ENCODE results near the gene CAPN15. TPM values are rescaled to one million over a fixed set of nuclear protein-coding genes. Genes with fewer than 3 reads are reported as not detected.

CAPN15 gene
- total RNA-seq, 1 donor from 2014 or later: 39.0 TPM

DNA sequence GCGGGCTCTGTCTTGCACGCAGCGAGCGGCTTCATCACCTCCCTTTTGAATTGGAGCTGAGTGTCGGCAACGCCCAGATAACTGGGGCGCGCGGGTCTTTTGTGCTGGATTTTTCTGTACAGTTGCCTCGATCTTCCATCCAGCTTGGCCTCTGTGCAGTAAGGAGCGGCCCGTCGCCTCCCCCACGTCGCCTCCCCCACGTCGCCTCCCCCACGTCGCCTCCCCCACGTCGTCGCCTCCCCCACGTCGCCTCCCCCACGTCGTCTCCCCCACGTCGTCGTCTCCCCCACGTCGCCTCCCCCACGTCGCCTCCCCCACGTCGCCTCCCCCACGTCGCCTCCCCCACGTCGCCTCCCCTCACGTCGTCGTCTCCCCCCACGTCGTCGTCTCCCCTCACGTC, 17.0 kb downstream of the CAPN15 start:
- no peak for DNase-seq (ENCODE audit: low read depth, low spot score)

DNA sequence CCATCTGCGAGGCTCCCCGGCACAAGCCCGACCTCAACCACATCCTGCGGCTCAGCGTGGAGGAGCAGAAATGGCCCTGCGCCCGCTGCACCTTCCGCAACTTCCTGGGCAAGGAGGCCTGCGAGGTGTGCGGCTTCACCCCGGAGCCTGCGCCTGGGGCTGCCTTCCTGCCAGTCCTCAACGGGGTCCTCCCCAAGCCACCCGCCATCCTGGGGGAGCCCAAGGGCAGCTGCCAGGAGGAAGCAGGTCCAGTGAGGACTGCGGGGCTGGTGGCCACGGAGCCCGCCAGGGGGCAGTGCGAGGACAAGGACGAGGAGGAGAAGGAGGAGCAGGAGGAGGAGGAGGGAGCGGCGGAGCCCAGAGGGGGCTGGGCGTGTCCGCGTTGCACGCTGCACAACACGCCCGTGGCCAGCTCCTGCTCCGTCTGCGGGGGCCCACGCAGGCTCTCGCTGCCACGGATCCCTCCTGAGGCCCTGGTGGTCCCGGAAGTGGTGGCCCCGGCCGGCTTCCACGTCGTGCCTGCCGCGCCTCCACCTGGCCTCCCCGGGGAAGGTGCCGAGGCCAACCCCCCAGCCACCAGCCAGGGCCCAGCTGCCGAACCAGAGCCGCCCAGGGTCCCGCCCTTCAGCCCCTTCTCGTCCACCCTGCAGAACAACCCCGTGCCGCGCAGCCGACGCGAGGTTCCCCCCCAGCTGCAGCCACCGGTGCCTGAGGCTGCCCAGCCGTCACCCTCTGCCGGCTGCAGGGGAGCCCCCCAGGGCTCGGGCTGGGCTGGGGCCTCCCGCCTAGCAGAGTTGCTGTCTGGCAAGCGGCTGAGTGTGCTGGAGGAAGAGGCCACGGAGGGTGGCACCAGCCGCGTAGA, 19.6 kb downstream of the CAPN15 start:
- DNase-seq (ENCODE audit: low read depth, low spot score): no peak

DNA sequence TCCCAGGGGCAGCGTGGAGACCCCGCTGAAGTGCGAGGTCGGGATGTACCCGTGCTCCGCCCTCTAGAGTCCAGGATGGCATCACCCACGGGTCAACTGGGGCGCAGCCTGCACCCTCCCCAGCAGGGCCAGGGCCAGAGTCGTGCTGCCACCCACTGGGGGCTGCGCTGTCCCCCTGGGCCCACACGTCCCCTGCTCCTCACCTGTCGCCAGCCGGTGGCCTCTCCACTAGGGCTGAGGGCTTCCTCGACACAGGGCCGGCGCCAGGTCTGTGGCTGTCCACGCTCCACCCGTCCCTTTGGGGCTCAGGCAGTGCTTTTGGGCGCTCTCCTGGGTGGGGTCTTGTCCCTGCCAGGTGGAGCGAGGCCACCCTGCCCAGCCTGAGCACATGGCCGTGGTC, 21.1 kb downstream of the CAPN15 start:
- no peak for DNase-seq (ENCODE audit: low read depth, low spot score)

DNA sequence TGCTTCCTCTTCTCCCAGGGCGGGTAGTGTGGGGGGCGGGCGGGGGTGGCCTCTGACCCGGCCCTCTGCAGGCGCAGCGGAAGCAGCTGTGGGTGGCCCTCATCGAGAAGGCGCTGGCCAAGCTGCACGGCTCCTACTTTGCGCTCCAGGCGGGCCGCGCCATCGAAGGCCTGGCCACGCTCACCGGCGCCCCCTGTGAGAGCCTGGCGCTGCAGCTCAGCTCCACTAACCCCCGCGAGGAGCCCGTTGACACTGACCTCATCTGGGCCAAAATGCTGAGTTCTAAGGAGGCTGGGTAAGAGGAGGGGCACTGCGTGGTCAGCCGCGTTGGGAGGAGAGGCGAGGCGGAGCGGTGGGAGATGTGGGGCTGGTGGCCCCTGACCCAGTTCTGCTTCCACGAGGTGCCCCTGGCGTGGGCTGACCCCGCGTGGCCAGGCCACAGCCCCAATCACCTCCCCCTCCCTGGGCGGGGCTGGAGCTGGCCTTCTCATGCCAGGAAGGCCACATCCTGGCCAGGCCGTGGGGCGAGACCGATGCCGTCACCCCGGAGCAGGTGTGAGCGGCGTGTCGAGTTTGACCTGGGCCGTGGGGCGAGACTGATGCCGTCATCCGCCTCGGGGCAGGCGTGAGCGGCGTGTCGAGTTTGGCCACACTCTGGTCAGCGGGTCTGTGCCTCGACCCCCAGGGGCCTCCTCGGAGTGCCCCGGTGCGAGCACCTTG, 22.2 kb downstream of the CAPN15 start:
- no peak for DNase-seq (ENCODE audit: low read depth, low spot score)

DNA sequence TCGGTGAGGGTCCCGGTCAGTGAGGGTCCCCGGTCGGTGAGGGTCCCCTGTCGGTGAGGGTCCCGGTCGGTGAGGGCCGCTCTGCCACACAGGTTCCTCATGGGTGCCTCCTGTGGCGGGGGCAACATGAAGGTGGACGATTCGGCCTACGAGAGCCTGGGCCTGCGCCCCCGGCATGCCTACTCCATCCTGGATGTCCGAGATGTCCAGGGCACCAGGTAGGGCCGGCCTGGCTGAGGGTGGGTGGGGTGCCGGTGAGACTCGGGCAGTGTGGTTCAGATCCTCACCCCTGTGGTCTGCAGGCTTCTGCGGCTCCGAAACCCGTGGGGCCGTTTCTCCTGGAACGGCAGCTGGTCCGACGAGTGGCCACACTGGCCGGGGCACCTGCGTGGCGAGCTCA, 23.7 kb downstream of the CAPN15 start:
- DNase-seq (ENCODE audit: low read depth, low spot score): no peak

DNA sequence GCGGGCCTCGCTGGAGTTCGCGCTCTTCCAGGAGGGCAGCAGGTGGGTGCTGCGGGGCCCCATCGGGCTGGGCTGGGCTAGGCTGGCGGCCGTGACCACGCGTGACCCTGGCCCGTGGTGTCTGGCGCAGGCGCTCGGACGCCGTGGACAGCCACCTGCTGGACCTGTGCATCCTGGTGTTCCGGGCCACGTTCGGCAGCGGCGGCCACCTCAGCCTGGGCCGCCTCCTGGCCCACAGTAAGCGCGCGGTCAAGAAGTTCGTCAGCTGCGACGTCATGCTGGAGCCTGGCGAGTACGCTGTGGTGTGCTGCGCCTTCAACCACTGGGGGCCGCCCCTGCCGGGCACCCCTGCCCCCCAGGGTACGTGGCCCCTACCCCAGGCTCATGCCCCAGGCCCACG, 24.7 kb downstream of the CAPN15 start:
- no peak for DNase-seq (ENCODE audit: low read depth, low spot score)

DNA sequence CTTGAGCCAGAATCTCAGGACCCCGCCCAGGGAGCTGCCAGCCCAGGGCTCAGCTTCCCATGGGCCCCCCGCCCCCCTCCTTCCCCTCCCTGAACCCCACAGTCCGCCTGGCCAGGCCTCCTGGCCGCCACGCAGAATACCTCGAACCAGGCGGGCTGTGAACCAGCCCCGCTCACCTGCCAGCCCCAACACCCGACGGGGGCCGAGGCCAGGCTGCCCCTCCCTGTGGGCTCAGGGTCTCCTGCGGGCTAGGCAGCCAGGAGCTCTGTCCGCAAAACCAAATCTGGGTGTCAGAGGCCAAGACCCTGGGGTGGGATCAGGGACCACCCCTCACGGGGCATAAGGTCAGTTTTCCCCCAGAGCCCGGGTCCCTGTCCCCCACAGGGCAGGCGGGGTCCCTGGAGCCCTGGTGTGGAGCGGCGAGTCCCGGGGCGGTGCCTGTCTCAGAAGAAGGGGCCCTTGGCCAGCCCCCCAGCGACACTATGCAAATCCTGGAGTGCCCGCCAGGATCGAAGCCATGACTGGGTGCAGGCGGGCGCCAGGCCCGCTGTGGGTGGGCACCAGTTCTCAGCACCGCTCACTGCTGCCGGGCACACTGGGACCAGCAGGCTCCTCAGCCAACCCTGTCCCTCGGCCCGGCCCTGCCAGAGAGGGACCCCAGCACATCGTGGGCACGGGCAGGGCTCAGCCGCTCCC, 26.2 kb downstream of the CAPN15 start:
- DNase-seq (ENCODE audit: low read depth, low spot score): no peak

DNA sequence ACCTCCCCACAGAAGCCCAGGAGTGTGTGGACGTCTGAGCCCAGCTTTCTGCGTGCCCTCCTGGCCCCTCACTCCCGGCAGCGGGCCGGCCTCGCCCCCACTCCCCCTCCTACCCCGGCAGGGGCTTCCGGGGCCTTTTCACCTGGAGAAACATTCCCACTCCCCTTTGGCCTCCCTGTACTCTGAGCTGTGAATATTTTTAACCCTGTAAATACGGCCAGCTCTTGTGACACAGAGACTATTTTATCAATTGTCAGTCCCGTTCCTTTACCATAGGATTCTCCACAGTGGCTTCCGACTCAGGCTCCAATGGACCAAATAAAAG, 26.7 kb downstream of the CAPN15 start:
- DNase-seq (ENCODE audit: low read depth, low spot score): no peak

DNA sequence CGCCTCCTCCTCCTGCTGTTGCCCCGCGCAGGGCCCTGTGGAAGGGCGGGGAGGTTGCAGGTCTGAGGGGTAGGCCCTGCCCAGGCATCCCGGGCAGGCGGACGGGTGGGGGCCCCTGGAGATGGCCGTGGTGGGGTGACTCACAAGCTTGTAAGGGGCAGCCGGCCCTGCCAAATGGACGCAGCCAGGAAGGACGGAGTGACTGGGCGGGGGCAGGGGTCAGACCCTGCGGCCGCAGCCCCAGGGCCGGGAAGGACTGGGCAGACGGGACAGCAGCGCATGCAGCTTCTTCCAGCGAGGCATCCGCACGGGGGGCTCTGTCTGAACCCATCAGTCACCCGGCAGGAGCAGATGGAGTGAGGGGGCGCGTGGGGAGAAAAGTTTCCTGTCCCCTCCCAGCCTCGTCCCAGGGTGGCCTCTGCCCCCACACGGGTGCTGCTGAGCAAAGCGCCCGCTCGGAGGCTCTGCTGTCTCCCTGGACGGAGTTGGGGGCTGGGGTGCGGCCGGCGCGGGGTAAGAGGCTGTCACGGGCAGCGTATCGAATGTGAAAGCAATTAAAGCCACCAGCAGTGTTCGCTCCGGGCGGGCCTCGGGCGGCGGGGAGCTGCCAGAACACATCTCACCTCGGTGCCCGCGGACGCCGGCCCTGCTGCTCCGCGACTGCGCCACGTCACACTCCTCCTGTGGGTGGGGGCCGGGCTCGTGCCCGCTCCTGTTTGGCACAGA, 27.3 kb downstream of the CAPN15 start:
- DNase-seq (ENCODE audit: low read depth, low spot score): no peak

DNA sequence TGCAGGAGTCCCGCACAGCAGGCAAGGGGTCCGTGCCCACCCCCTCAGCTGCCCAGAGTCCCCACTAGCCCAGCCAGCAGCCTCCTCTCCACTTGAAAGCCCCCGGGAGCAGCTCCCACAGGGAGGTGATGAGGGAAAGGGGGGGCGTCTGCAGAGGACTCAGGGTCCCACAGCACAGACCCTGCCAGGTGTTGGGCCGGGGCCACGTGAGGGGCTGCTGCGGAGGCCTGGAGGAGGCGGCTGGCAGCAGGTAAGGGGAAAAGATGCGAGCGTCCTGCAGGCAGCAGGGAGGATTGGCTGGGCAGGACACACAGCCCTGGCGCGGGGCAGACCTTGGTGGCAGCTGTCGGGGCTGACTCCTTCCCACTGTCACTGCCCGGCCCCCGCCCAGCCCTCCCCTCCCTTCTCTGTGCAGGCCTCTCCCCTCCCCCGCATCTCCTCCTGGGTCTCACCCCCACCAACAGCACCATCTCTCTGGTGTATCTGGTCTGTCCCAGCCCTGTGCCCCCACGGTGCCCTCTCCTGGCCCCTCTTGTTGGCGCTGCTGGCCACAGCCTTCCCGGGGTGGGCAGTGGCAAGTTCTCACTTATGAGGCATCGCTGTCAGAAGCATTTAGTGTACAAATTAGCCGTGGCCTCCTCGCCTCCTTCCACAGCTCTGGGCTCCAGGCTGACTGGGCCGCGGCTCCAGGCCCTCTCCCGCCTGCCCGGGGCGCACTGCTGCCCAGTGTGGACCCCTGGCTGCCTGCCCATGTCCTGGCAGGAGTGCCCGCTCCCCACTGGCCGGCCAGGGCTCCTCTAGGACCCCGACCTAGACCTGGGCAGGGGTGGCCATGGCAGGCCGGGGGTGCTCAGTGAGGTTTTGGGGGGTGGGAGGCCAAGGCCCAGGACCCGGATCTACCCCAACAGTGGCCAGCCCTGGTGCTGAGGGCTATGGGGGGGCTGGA, 28.3 kb downstream of the CAPN15 start:
- DNase-seq (ENCODE audit: low read depth, low spot score): no peak

DNA sequence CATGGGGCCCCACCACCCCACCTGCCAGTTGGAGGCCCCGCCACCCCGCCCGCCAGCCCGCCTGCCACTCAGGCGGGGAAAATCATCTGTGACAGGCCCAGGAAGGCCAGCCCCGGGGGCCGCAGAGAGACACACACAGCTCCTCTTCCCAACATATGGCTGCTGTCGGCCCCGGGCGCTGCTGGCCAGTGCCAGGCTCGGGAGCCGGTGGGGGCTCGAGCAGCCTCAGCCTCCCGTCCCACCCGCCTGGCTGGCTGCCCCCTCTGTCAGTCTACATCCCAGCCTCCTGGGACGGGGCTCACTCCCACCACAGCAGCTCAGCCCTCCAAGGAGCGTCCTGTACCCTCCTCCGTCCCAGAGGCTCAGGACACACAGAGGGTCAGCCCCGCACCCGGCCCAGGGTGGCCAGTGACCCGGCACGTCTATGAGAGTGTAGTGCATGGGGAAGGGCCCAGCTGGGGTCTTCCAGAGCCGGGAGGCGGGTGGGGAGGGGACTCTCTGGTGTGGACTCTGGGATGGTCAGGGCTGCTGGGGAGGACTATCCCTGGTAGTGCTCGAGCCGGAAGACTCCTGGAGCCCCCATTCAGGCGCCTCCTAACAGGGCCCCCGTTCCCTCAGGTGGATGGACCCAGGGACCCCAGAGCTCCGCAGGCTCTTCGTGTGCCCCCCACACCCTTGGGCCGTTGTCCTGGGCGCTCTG, 29.1 kb downstream of the CAPN15 start:
- DNase-seq (ENCODE audit: low read depth, low spot score): no peak

DNA sequence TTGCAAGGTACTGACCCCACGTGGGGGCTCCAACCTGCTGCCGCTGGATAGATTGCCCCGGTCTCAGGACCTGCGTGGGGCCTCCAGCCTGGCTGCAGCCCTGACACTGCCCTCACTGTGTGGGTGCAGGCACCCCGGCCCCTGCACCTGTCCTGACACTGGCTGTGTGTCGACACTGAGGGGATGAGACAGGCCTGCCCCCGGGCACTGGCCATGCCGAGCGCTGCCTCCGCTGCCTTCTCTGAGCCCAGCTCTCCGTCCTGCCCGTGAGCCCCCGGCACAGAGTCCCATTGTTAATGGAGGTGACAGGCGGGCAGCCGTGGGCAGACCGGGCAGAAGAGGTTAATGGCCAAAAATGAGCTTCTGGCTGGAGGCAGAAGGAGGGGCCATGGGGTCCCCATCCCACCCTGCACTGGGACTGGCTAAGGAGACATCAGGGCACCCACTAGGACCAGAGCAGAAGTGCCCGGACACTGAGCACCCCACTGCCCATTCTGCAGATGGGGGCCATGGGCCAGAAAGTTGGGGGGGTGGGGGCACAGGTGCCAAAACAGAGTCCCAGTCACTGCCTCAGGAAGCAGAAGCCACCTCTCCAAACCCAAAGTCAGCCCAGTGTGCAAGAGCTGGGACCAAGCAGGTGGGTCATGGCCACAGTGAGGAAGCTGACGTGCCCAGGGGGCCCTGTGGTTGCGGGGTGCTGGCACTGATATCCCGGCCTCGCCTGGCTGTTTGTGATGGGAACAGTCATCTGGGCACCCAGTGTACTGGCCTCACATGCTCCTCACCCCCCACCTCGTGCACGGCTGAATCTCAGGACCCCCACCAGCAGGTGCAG, 30.2 kb downstream of the CAPN15 start:
- DNase-seq (ENCODE audit: low read depth, low spot score): no peak

DNA sequence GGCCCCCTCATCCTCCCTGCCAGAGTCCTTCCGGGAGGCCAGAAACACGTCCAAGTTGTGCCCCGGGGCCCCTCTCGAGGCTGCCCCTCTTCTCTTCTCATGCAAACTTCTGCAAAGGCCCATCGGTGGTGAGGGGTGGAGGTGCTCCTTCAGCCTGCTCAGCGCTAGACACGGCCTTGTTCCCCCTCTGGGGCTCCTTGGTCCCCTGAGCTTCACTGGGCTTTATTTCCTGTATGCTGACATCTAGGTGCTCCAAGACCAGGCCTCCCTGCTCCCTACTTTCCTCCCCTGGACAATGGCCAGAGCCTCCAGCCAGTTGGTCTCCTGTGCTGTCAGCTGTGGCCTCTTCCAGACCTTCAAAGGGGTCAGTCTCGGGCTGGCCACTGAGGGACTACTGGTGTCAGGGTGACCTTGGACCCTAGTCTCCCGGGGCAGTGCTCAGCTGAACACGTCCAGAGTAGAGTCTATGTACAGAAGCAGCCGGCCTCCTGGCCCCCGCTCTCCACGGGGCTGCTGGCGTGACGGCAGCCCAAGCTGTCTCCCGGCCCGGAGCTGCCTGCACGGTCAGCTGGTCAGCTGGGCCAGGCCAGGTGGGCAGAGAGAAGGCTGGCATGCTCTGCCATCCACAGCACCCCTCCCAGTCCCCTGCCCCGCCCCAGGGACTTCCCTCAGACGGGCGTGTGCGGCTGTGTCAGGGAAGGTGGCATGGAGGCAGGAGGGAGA, 30.9 kb downstream of the CAPN15 start:
- DNase-seq (ENCODE audit: low read depth, low spot score): no peak

DNA sequence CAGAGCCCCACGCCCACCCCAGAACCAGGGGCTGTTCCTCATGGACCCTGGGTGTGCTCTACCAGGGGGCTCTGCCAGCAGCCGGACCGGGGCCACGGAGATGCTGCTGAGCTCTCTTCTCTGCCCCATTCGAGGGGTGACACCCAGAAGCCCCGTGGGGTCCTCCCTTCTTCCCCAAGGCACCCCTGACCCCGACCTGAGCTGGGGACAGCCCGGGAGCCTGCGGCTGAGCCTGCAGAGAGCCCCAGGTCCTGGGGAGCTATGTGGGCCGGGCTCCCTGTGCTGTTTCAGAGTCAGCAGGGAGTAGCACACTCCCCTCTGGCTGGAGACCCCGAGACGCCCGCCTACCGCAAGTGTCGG, 31.5 kb downstream of the CAPN15 start:
- DNase-seq (ENCODE audit: low read depth, low spot score): no peak

DNA sequence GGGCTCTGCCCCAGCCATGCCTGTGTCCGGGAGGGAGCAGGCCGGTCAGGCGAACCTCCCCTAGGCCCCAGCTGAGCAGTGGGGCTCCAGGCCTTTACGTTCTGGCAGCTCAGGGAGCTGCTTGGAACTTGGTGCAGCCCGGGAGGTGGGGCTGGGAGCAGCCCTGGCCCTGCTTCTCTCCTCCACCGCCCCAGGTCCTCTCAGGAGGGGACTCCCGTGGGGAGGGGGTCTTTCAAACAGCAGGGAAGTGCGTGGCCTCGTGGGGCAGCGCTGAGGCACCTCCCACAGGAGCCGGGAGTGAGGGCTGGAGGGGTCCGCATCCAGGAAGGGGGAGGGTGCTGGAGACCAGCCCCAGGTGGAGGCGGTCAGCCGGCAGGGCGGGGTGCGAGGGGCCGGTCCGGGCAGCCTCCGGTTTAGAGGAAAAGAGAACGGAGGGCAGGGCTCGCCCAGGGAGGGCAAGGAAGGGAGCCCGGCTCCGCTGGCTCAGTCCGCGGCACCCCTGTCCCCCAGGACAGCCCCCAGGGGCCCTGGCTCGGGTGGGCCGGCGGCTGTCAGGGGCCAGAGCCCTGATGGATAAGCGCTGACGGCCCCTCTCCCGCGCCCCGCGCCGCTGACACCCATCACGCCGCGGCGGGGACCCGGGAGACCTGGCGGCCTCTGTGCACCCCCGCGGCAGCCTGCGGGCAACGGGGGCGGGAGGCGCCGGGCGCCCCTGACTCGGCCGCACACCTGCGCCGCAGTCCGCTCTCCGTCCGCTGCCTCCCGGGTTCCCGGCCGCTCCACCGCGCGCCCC, 32.1 kb downstream of the CAPN15 start:
- no peak for DNase-seq (ENCODE audit: low read depth, low spot score)

DNA sequence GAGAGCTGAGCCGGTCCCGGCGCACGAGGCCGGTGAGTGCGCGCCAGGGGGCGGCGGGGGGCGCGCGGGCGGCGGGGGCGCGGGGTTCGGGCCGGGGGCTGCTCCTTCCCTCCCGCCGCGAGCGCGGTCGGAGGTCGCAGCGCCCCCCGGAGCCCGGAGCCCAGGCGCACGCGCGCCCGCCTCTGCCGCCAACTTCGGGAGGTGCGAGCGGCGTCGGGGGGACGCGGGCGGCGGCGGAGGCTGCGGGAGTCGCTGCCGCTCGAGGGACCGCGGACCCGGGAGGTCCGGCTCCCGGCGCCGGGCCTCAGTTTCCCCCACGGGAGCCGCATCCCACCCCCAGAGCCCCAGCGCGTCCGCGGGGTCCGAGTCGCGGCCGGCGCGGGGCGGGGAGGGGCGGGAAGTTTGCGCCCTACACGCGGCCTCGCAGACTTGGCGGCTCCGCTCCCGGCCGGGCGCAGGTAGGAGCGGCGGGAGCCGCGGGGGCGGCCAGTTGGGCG, 32.7 kb downstream of the CAPN15 start, which contains the start of gene PRR35:
Gene PRR35 (plus strand): TSS at position 191 of the 497 bp plus-strand sequence. CDS start 2,901 bp downstream, outside the sequence.
- DNase-seq (ENCODE audit: low read depth, low spot score): no peak

DNA sequence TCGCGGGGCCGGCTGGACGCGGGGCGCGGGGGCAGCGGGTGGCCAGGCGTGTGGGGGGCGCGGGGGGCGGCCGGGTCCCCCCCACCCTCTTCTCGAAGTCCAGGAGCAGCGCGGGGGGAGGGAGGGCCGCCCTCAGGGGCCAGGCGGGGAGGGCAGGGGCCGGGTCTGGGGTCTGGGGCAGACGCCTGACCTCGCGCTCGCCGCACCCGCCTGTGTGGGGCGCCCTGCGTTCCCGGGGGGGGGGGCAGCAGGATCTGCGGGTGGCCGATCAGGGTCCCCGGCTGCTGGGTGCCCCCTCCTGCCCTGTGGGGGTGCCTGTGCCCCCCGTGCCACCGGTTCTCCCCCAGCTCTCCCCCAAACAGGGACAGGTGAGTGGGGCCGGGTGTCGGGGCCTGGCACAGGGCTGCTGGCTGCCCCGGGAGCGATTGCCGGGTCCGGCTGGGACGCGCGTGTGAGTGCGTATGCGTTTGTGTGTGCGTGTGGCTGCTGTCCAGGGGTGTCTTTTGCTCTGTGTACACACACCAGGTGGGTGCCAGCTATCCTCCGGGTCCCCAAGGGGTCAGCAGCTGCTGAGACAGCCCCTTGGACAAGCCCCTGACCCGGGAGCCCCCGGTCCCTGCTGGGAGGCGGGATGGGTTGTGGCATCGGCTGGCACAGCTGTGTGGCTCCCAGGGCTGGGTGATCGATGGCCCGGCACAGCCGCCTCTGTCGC, 33.3 kb downstream of the CAPN15 start:
- no peak for DNase-seq (ENCODE audit: low read depth, low spot score)

Data from pulmonary artery endothelial cell (primary cell).